Measurements from ENCODE around the gene MLLT10. TPM values are rescaled to one million over a fixed set of nuclear protein-coding genes. Genes with fewer than 3 reads are reported as not detected.

MLLT10 gene
- total RNA-seq, 1 experiment from 2014 or later: 60.1 TPM

DNA sequence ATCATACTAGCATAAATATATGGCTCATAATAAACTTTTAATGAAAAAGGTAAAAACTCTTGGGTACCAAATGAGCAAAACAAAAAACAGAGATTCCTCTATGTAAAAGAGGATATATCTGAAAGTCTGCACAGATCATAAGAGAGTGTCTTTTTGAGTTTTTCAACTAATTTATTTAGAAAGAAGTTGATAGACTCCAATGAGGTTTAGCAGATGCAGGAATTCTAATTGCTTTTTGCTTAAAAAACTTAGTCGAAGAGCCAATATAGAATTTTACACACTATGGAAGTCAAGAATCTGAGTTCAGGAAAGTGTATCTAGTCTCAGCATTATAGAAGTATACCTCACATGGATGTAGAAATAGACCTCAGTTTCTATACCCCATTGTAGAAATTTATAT, 3.4 kb upstream of the MLLT10 start:
- ATAC-seq: no peak
- DNase-seq (ENCODE audit: low spot score): no peak
- ChIA-PET CTCF (no interaction called here), POLR2A (interaction anchor here (1.0 kb wide), 1 partner anchor 22 kb away, joined by 3 read pairs; no protein-coding TSS in a partner anchor)
- Mint-ChIP-seq H3K4me1 (peaks cover 43% of the 10 kb centered on the region), H3K9me3 (no peaks in the 10 kb centered on the region), H3K4me3 (no peak overlapping the region), H3K27ac (peak overlapping the region; percentile 65), H3K36me3 (peaks cover 2% of the 10 kb centered on the region), H3K27me3 (ENCODE audit: low read depth) (no peaks in the 10 kb centered on the region)
- TF ChIP-seq SOX15 (CRISPR knock-in tag; IDR thresholded peaks at IDR 0.05): no peak
- no peak for TF ChIP-seq NFATC4 (CRISPR knock-in tag; IDR thresholded peaks at IDR 0.05)
- no peak for TF ChIP-seq EMX1 (CRISPR knock-in tag; IDR thresholded peaks at IDR 0.05)
- no peak for TF ChIP-seq AFF4 (CRISPR knock-in tag; IDR thresholded peaks at IDR 0.05; ENCODE audit: borderline replicate concordance)
- TF ChIP-seq, protein P1, sequence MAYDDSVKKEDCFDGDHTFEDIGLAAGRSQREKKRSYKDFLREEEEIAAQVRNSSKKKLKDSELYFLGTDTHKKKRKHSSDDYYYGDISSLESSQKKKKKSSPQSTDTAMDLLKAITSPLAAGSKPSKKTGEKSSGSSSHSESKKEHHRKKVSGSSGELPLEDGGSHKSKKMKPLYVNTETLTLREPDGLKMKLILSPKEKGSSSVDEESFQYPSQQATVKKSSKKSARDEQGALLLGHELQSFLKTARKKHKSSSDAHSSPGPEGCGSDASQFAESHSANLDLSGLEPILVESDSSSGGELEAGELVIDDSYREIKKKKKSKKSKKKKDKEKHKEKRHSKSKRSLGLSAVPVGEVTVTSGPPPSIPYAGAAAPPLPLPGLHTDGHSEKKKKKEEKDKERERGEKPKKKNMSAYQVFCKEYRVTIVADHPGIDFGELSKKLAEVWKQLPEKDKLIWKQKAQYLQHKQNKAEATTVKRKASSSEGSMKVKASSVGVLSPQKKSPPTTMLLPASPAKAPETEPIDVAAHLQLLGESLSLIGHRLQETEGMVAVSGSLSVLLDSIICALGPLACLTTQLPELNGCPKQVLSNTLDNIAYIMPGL (CRISPR knock-in tag; IDR thresholded peaks at IDR 0.05): no peak
- TF ChIP-seq, protein P2, sequence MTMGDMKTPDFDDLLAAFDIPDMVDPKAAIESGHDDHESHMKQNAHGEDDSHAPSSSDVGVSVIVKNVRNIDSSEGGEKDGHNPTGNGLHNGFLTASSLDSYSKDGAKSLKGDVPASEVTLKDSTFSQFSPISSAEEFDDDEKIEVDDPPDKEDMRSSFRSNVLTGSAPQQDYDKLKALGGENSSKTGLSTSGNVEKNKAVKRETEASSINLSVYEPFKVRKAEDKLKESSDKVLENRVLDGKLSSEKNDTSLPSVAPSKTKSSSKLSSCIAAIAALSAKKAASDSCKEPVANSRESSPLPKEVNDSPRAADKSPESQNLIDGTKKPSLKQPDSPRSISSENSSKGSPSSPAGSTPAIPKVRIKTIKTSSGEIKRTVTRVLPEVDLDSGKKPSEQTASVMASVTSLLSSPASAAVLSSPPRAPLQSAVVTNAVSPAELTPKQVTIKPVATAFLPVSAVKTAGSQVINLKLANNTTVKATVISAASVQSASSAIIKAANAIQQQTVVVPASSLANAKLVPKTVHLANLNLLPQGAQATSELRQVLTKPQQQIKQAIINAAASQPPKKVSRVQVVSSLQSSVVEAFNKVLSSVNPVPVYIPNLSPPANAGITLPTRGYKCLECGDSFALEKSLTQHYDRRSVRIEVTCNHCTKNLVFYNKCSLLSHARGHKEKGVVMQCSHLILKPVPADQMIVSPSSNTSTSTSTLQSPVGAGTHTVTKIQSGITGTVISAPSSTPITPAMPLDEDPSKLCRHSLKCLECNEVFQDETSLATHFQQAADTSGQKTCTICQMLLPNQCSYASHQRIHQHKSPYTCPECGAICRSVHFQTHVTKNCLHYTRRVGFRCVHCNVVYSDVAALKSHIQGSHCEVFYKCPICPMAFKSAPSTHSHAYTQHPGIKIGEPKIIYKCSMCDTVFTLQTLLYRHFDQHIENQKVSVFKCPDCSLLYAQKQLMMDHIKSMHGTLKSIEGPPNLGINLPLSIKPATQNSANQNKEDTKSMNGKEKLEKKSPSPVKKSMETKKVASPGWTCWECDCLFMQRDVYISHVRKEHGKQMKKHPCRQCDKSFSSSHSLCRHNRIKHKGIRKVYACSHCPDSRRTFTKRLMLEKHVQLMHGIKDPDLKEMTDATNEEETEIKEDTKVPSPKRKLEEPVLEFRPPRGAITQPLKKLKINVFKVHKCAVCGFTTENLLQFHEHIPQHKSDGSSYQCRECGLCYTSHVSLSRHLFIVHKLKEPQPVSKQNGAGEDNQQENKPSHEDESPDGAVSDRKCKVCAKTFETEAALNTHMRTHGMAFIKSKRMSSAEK (CRISPR knock-in tag; IDR thresholded peaks at IDR 0.05; ENCODE audit: borderline replicate concordance): no peak
- no peak for TF ChIP-seq TP53 (CRISPR knock-in tag; IDR thresholded peaks at IDR 0.05)
- no peak for TF ChIP-seq ZNF263 (CRISPR knock-in tag; IDR thresholded peaks at IDR 0.05; ENCODE audit: low read depth)
- TF ChIP-seq STAT6 (CRISPR knock-in tag; conservative IDR thresholded peaks at IDR 0.05; ENCODE audit: low read depth): no peak
- TF ChIP-seq OVOL2 (CRISPR knock-in tag; IDR thresholded peaks at IDR 0.05; ENCODE audit: borderline replicate concordance): no peak
- no peak for TF ChIP-seq ZNF219 (CRISPR knock-in tag; IDR thresholded peaks at IDR 0.05; ENCODE audit: borderline replicate concordance)
- TF ChIP-seq CREM (CRISPR knock-in tag; IDR thresholded peaks at IDR 0.05): no peak

DNA sequence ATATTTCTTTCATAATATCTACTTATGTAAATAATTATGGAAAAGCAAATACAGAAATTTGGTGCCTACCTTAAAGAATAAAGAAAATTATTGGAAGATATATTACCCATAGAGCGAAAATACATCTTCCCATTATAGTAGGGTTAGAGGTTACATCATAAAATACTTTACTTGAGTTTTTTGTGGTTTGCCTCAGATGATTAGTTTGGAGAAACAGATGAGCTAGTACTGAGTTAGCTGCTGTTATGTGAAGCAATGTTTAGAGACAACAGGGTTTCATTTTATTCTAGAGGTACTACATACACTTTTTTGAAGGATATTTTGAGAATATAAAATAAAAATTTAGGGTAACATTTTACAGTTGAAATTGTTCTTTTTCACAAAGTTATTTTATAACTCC, 2.9 kb upstream of the MLLT10 start:
- ChIA-PET CTCF (no interaction called here), POLR2A (interaction anchor here (0.6 kb wide), 1 partner anchor 323 kb away, joined by 3 read pairs; no protein-coding TSS in a partner anchor)
- H3K36me3 Mint-ChIP-seq: peaks cover 3% of the 10 kb centered on the region
- peaks cover 47% of the 10 kb centered on the region for H3K4me1 Mint-ChIP-seq
- H3K9me3 Mint-ChIP-seq: no peaks in the 10 kb centered on the region
- no peak for ATAC-seq
- no peak overlapping the region for H3K27ac Mint-ChIP-seq
- H3K4me3 Mint-ChIP-seq: no peak overlapping the region
- no peak for DNase-seq (ENCODE audit: low spot score)
- H3K27me3 Mint-ChIP-seq (ENCODE audit: low read depth): no peaks in the 10 kb centered on the region
- TF ChIP-seq ZNF121 (CRISPR knock-in tag; IDR thresholded peaks at IDR 0.05): no peak
- no peak for TF ChIP-seq TCF7 (CRISPR knock-in tag; IDR thresholded peaks at IDR 0.05; ENCODE audit: low read depth)
- TF ChIP-seq ARID4B (CRISPR knock-in tag; IDR thresholded peaks at IDR 0.05; ENCODE audit: borderline replicate concordance): no peak
- no peak for TF ChIP-seq ZBTB21 (CRISPR knock-in tag; IDR thresholded peaks at IDR 0.05; ENCODE audit: borderline replicate concordance)

Data from WTC11 (cell line).